Measurements from ENCODE around the gene IER3.
"Not testable (repeated sequence)": the region's sequence is repeated elsewhere in the genome, so short reads cannot be mapped to it uniquely, and the experiment has no call there.

The IER3 gene

GRCh38 chr6:30722280-30723112, 21.9 kb downstream of the IER3 start:
- DNase-seq, result peak; percentile 87

- not testable (repeated sequence) for DNase-seq
These were observed 22.4 kb downstream of the IER3 start for GRCh38 chr6:30722025-30722279.

GRCh38 chr6:30721198-30722024, 22.9 kb downstream of the IER3 start:
- peak; percentile 97 for DNase-seq

- DNase-seq, result peak; percentile 51
These were observed 23.6 kb downstream of the IER3 start for GRCh38 chr6:30720738-30721197.

- DNase-seq, result peak; percentile 87
These were observed 24.3 kb downstream of the IER3 start, which contains the start of gene TUBB for GRCh38 chr6:30719791-30720737. Gene TUBB (plus strand): TSS chr6:30720352. CDS start chr6:30720507, 155 bp downstream.

- DNase-seq, result no peak
These were observed 25.0 kb downstream of the IER3 start for GRCh38 chr6:30719356-30719755.

- DNase-seq, result not testable (repeated sequence)
These were observed 26.3 kb downstream of the IER3 start for GRCh38 chr6:30717845-30718720.

- peak; percentile 96 for DNase-seq
These were observed 27.1 kb downstream of the IER3 start, which contains the start of gene MDC1 for GRCh38 chr6:30717129-30717844. Gene MDC1 (minus strand): TSS chr6:30717281. CDS start chr6:30715175, 2,106 bp downstream.

- DNase-seq, result no peak
These were observed 27.5 kb downstream of the IER3 start for GRCh38 chr6:30716879-30717128.

- DNase-seq, result no peak
These were observed 30.1 kb downstream of the IER3 start for GRCh38 chr6:30714263-30714662.

GRCh38 chr6:30712441-30712945, 31.9 kb downstream of the IER3 start:
- DNase-seq, result no peak

GRCh38 chr6:30711758-30712380, 32.5 kb downstream of the IER3 start:
- DNase-seq, result no peak

- DNase-seq, result no peak
These were observed 35.1 kb downstream of the IER3 start for GRCh38 chr6:30709101-30709868.

GRCh38 chr6:30707281-30707850, 37.0 kb downstream of the IER3 start:
- DNase-seq, result no peak

- no peak for DNase-seq
These were observed 38.7 kb downstream of the IER3 start for GRCh38 chr6:30705620-30706019.

- no peak for DNase-seq
These were observed 40.5 kb downstream of the IER3 start for GRCh38 chr6:30703821-30704220.

- no peak for DNase-seq
These were observed 41.3 kb downstream of the IER3 start for GRCh38 chr6:30703011-30703410.

- no peak for DNase-seq
These were observed 44.0 kb downstream of the IER3 start for GRCh38 chr6:30700340-30700739.

GRCh38 chr6:30696432-30696831, 47.9 kb downstream of the IER3 start:
- no peak for DNase-seq
